Measurements from ENCODE around the gene ZNF195. TPM values are rescaled to one million over a fixed set of nuclear protein-coding genes. Genes with fewer than 3 reads are reported as not detected.

Gene ZNF195
- total RNA-seq, 1 experiment from 2014 or later: 49.2 TPM

DNA sequence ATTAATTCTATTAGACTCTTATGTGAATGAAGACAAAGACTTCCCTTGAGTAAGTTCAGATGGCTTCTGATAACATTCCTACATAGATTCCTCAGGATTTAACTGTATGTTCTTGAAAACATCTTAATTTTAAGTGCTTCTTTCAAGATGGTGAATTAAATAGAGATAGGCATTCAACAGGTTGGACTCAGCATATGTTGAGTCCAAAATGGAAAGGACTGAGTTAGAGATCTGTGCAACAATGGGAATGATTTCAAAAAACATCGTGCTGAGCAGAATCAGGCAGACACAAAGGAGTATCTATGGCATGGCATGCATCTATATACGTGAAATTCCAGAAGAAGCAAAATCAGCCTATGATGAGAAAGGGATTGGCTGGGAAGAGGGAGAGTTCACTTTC is 36.2 kb downstream of the ZNF195 start:
- BruUV-seq (replicated peaks): no TSS peak
- Histone ChIP-seq H3K27me3 (replicated peaks; ENCODE audit: insufficient read depth, low read depth, low read length, poor library complexity) (no peaks in the 10 kb centered on the region), H3K27ac (ENCODE audit: low read depth, low read length, poor library complexity, severe bottlenecking) (no peak overlapping the region), H3K4me3 (ENCODE audit: low read depth, low read length, poor library complexity, severe bottlenecking) (no peak overlapping the region), H3K36me3 (ENCODE audit: insufficient read depth, low read length, poor library complexity, severe bottlenecking) (no peaks in the 10 kb centered on the region), H3K4me1 (ENCODE audit: insufficient read depth, low read length, poor library complexity, severe bottlenecking) (no peaks in the 10 kb centered on the region), H3K9me3 (ENCODE audit: low read depth, low read length, poor library complexity, severe bottlenecking) (peaks cover 5% of the 10 kb centered on the region)
- CTCF ChIA-PET: no interaction called here
- POLR2A ChIA-PET (ENCODE audit: low non-redundant PET): no interaction called here
- TF ChIP-seq, protein P1, sequence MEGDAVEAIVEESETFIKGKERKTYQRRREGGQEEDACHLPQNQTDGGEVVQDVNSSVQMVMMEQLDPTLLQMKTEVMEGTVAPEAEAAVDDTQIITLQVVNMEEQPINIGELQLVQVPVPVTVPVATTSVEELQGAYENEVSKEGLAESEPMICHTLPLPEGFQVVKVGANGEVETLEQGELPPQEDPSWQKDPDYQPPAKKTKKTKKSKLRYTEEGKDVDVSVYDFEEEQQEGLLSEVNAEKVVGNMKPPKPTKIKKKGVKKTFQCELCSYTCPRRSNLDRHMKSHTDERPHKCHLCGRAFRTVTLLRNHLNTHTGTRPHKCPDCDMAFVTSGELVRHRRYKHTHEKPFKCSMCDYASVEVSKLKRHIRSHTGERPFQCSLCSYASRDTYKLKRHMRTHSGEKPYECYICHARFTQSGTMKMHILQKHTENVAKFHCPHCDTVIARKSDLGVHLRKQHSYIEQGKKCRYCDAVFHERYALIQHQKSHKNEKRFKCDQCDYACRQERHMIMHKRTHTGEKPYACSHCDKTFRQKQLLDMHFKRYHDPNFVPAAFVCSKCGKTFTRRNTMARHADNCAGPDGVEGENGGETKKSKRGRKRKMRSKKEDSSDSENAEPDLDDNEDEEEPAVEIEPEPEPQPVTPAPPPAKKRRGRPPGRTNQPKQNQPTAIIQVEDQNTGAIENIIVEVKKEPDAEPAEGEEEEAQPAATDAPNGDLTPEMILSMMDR (conservative IDR thresholded peaks at IDR 0.05; ENCODE audit: low read depth, low read length): no peak
- TF ChIP-seq EZH2 (IDR thresholded peaks at IDR 0.05; ENCODE audit: borderline replicate concordance, low read depth, low read length, poor library complexity, severe bottlenecking): no peak
- intact Hi-C loops (cut with micrococcal nuclease; ENCODE audit: unreplicated experiment): no loop called here
- no peak for DNase-seq (ENCODE audit: low spot score)

DNA sequence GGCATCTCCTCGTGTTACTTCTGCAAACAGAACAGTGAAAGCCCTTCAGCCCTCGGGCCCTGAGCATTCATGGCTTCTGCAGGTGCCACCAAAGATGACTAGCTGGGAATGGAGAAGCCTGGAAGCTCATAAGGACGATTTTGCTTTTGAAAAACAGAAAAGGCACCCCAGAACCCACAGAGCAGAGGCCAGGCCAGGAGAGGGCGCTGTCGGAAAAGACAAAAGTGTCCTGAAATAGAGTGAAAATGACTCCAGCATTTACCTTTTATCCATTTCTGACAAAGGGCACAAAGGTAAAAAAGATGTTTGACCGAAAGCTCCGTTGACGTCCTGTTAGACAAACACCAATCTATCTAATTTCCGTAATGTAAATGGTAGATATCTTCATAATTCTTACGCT is 37.6 kb downstream of the ZNF195 start:
- POLR2A ChIA-PET (ENCODE audit: low non-redundant PET): no interaction called here
- no peak overlapping the region for H3K4me3 ChIP-seq (ENCODE audit: low read depth, low read length, poor library complexity, severe bottlenecking)
- TF ChIP-seq, protein P1 (conservative IDR thresholded peaks at IDR 0.05; ENCODE audit: low read depth, low read length): peak; percentile 84
- TF ChIP-seq EZH2 (IDR thresholded peaks at IDR 0.05; ENCODE audit: borderline replicate concordance, low read depth, low read length, poor library complexity, severe bottlenecking): no peak

DNA sequence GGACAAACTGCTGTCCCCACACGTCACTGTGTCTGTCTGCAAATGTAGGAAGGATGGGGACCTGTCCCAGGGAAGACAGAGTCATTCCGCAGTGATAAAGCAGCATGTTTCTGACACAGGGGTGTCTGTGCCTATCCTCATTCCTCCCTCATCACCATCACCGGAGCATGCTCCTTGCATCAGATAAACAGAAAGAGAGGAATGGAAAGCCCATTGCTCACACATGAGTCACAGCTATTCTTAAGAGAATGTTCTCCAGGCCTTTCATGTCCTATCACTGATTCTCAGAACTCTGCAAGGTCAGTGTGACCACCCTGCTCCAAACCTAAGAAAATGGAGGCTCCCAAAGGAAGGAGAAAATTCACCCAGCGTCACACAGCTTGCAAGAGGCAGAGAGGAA is 38.9 kb downstream of the ZNF195 start:
- no peak for TF ChIP-seq EZH2 (IDR thresholded peaks at IDR 0.05; ENCODE audit: borderline replicate concordance, low read depth, low read length, poor library complexity, severe bottlenecking)
- TF ChIP-seq, protein P1 (conservative IDR thresholded peaks at IDR 0.05; ENCODE audit: low read depth, low read length): no peak
- no TSS peak for BruUV-seq (replicated peaks)
- CTCF ChIA-PET: interaction anchor here (0.6 kb wide), 1 partner anchor 101 kb away, joined by 4 read pairs; no protein-coding TSS in a partner anchor
- no peaks in the 10 kb centered on the region for H3K27me3 ChIP-seq (replicated peaks; ENCODE audit: insufficient read depth, low read depth, low read length, poor library complexity)
- H3K27ac ChIP-seq (ENCODE audit: low read depth, low read length, poor library complexity, severe bottlenecking): no peak overlapping the region
- intact Hi-C loops (cut with micrococcal nuclease; ENCODE audit: unreplicated experiment): no loop called here
- no peak overlapping the region for H3K4me3 ChIP-seq (ENCODE audit: low read depth, low read length, poor library complexity, severe bottlenecking)
- H3K9me3 ChIP-seq (ENCODE audit: low read depth, low read length, poor library complexity, severe bottlenecking): no peaks in the 10 kb centered on the region
- no peaks in the 10 kb centered on the region for H3K36me3 ChIP-seq (ENCODE audit: insufficient read depth, low read length, poor library complexity, severe bottlenecking)
- DNase-seq (ENCODE audit: low spot score): no peak
- H3K4me1 ChIP-seq (ENCODE audit: insufficient read depth, low read length, poor library complexity, severe bottlenecking): no peaks in the 10 kb centered on the region
- POLR2A ChIA-PET (ENCODE audit: low non-redundant PET): interaction anchor here (0.6 kb wide), 1 partner anchor 282 kb away, joined by 3 read pairs; no protein-coding TSS in a partner anchor

More for the DNA sequence above, 37.6 kb downstream of the ZNF195 start:
- CTCF ChIA-PET: interaction anchor here (0.6 to 1.0 kb wide), 2 partner anchors 42 to 67 kb away, joined by 3 to 16 read pairs; no protein-coding TSS in a partner anchor
- peak; percentile 67 for DNase-seq (ENCODE audit: low spot score)
- Histone ChIP-seq H3K27me3 (replicated peaks; ENCODE audit: insufficient read depth, low read depth, low read length, poor library complexity) (no peaks in the 10 kb centered on the region), H3K27ac (ENCODE audit: low read depth, low read length, poor library complexity, severe bottlenecking) (no peak overlapping the region), H3K4me1 (ENCODE audit: insufficient read depth, low read length, poor library complexity, severe bottlenecking) (no peaks in the 10 kb centered on the region), H3K36me3 (ENCODE audit: insufficient read depth, low read length, poor library complexity, severe bottlenecking) (no peaks in the 10 kb centered on the region), H3K9me3 (ENCODE audit: low read depth, low read length, poor library complexity, severe bottlenecking) (no peaks in the 10 kb centered on the region)
- intact Hi-C loops (cut with micrococcal nuclease; ENCODE audit: unreplicated experiment): no loop called here
- BruUV-seq (replicated peaks): no TSS peak

Data from A673 (cell line).